GM21526 (cell line): ENCODE data around the gene SKA2.
A peak's percentile ranks its signal among the peaks of the same experiment; 100 is the strongest.
"Not testable (repeated sequence)": the region's sequence is repeated elsewhere in the genome, so short reads cannot be mapped to it uniquely, and the experiment has no call there.

Experiments
- ATAC-seq: cut with Tn5 transposase; IDR thresholded peaks from one replicate; pipeline ENCODE4 v1.9.1; 2021; ENCODE audit warnings: moderate library complexity; ENCODE audit not compliant: unreplicated experiment, low FRiP score

The SKA2 gene

GRCh38 chr17:59105852-59106462 is 49.0 kb downstream of the SKA2 start:
- peak; percentile 23 for ATAC-seq

GRCh38 chr17:59101178-59101577 is 53.8 kb downstream of the SKA2 start:
- ATAC-seq, result no peak

GRCh38 chr17:59097876-59098275 is 57.1 kb downstream of the SKA2 start:
- ATAC-seq, result no peak

GRCh38 chr17:59094861-59095530 is 60.0 kb downstream of the SKA2 start:
- ATAC-seq, result no peak

GRCh38 chr17:59093702-59094231 is 61.2 kb downstream of the SKA2 start:
- no peak for ATAC-seq

- no peak for ATAC-seq
These were observed 61.8 kb downstream of the SKA2 start for GRCh38 chr17:59093145-59093701.

- ATAC-seq, result not testable (repeated sequence)
These were observed 64.4 kb downstream of the SKA2 start for GRCh38 chr17:59090593-59090992.

- ATAC-seq, result no peak
These were observed 70.8 kb downstream of the SKA2 start for GRCh38 chr17:59084154-59084553.

GRCh38 chr17:59074494-59074893 is 80.5 kb downstream of the SKA2 start:
- no peak for ATAC-seq

GRCh38 chr17:59073972-59074371 is 81.0 kb downstream of the SKA2 start:
- ATAC-seq, result no peak

- ATAC-seq, result no peak
These were observed 85.1 kb downstream of the SKA2 start for GRCh38 chr17:59069856-59070255.

GRCh38 chr17:59067756-59068155 is 87.2 kb downstream of the SKA2 start:
- no peak for ATAC-seq

GRCh38 chr17:59067340-59067739 is 87.6 kb downstream of the SKA2 start:
- ATAC-seq, result no peak

- no peak for ATAC-seq
These were observed 92.5 kb downstream of the SKA2 start for GRCh38 chr17:59062509-59062908.
